ENCODE results near the gene BLOC1S1. TPM values are rescaled to one million over a fixed set of nuclear protein-coding genes. Genes with fewer than 3 reads are reported as not detected.

Gene BLOC1S1
- total RNA-seq, 2 donors from 2014 or later, result 41.1 to 42.0 TPM

DNA sequence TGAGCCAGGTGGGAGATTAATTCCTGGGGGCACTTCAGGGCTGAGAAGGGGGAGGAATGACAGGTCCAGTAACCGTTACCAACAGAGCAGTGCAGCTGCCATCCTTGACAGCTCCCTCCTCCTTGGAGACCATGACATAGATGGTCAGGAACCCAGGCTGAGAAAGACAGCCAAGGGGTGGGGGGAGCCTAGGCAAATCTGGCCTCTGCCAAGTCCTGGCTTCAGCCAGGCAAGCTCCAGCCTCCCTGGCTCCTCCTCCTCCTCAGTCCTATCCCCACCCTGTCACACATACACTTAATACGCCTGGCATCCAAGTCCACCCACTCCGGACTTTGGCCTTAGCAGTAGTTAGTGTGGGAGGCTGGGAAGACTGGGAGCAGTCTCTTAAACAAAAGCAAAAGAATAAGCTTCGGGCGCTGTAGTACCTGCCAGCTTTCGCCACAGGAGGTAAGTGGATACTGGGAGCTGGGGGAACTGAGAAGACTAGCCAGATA is 4.3 kb downstream of the BLOC1S1 start, which contains the start of gene RDH5:
RDH5 (plus strand) TSS at position 323 of the 494 bp plus-strand sequence. CDS start 792 bp downstream, outside the sequence.
- Mint-ChIP-seq H3K27ac (peak within 1 kb of the TSS; percentile 14), H3K4me3 (no peak within 1 kb of the TSS), H3K36me3 (ENCODE audit: low read depth) (no peaks in the 10 kb centered on the region), H3K4me1 (peaks cover 25% of the 10 kb centered on the region), H3K27me3 (no peaks in the 10 kb centered on the region)
- DNase-seq, result no peak
- ATAC-seq, result no peak
- no peaks in the 10 kb centered on the region for H3K9me3 ChIP-seq (ENCODE audit: control insufficient read depth, low read length, poor library complexity, severe bottlenecking)

DNA sequence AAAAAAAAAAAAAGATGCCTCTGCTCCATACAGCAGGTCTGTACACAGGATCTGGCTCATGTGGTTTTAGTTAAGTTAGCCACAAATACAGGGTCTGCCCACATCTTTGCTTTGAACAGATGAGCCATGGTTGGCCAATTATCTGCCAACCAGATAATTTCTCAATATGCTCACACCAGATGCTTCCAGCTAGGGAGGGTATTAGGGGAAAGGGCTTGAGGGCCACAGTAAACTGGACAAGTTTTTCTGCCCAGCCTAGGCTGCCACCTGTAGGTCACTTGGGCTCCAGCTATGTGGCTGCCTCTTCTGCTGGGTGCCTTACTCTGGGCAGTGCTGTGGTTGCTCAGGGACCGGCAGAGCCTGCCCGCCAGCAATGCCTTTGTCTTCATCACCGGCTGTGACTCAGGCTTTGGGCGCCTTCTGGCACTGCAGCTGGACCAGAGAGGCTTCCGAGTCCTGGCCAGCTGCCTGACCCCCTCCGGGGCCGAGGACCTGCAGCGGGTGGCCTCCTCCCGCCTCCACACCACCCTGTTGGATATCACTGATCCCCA is 5.1 kb downstream of the BLOC1S1 start:
- DNase-seq (no peak), ATAC-seq (no peak)
- H3K4me1 Mint-ChIP-seq, result peaks cover 24% of the 10 kb centered on the region
- no peaks in the 10 kb centered on the region for H3K36me3 Mint-ChIP-seq (ENCODE audit: low read depth)
- H3K4me3 Mint-ChIP-seq, result peak overlapping the region; percentile 25
- peak overlapping the region; percentile 14 for H3K27ac Mint-ChIP-seq
- H3K27me3 Mint-ChIP-seq, result no peaks in the 10 kb centered on the region
- H3K9me3 ChIP-seq (ENCODE audit: control insufficient read depth, low read length, poor library complexity, severe bottlenecking), result no peaks in the 10 kb centered on the region

DNA sequence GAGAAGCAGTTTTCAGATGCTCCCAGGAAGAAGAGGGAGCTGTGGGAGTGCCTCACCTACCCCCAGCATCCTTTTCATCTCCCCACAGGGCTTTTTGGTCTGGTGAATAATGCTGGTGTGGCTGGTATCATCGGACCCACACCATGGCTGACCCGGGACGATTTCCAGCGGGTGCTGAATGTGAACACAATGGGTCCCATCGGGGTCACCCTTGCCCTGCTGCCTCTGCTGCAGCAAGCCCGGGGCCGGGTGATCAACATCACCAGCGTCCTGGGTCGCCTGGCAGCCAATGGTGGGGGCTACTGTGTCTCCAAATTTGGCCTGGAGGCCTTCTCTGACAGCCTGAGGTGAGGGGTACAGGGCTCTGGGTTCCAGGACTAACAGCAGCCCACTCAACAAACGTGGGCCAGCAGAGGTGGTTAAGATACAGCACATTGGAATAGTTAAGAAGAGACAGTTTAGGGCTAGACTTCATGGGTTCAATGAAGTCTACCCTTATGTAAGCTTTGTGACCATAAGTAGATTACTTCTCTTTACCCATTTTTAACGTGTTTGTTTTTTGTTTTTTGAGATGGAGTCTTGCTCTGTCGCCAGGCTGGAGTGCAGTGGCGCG is 5.9 kb downstream of the BLOC1S1 start:
- Mint-ChIP-seq H3K27ac (no peak overlapping the region), H3K27me3 (no peaks in the 10 kb centered on the region), H3K4me1 (peaks cover 25% of the 10 kb centered on the region), H3K36me3 (ENCODE audit: low read depth) (no peaks in the 10 kb centered on the region), H3K4me3 (peak overlapping the region; percentile 25)
- no peaks in the 10 kb centered on the region for H3K9me3 ChIP-seq (ENCODE audit: control insufficient read depth, low read length, poor library complexity, severe bottlenecking)
- ATAC-seq (no peak), DNase-seq (no peak)

DNA sequence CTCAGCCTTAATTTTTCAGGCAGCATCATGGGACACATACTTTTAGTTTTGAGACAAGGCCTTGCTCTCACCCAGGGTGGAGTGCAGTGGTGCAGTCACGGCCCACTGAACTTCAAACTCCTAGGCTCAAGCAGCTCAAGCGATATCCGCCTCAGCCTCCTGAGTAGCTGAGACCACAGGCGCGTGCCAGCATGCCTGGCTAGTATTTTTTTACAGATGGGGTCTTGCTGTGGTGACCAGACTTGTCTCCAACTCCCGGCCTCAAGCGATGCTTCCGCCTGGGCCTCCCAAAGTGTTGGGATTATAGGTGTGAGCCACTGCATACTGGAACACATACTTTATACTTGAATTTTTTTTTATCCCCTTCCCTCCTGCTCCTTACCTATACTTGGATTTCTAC is 7.1 kb downstream of the BLOC1S1 start:
- H3K4me3 Mint-ChIP-seq, result no peak overlapping the region
- peak overlapping the region; percentile 62 for H3K27ac Mint-ChIP-seq
- H3K27me3 Mint-ChIP-seq, result no peaks in the 10 kb centered on the region
- peaks cover 29% of the 10 kb centered on the region for H3K4me1 Mint-ChIP-seq
- DNase-seq, result no peak
- no peaks in the 10 kb centered on the region for H3K9me3 ChIP-seq (ENCODE audit: control insufficient read depth, low read length, poor library complexity, severe bottlenecking)
- no peak for ATAC-seq
- no peaks in the 10 kb centered on the region for H3K36me3 Mint-ChIP-seq (ENCODE audit: low read depth)

DNA sequence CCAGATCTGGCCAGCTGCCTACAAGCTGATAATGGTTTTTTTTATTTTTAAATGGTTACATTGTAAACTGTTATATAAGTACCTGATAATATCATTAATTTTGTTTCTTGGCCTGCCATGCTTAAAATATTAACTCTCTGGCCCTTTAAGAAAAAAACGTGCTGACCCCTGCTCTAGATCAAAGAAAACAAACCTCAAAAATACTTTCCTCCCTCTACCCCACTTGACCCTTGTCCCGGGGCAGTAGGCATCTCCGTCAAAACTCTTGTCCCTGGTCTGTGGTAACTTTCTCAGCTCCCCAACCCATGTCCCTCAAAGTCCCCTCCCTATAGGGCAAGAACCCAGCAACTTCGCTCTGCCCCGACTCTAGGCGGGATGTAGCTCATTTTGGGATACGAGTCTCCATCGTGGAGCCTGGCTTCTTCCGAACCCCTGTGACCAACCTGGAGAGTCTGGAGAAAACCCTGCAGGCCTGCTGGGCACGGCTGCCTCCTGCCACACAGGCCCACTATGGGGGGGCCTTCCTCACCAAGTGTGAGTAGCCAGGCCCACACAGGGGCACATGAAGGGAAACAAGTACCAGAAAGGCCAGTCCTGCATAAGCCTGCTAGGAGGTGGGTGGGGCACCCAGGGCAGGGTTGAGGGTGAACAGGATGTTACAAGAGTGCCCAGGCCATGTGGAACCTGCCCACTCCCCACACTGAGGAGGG is 7.8 kb downstream of the BLOC1S1 start:
- no peaks in the 10 kb centered on the region for H3K9me3 ChIP-seq (ENCODE audit: control insufficient read depth, low read length, poor library complexity, severe bottlenecking)
- no peaks in the 10 kb centered on the region for H3K36me3 Mint-ChIP-seq (ENCODE audit: low read depth)
- no peak for DNase-seq
- no peak for ATAC-seq
- H3K4me3 Mint-ChIP-seq, result no peak overlapping the region
- peak overlapping the region; percentile 62 for H3K27ac Mint-ChIP-seq
- no peaks in the 10 kb centered on the region for H3K27me3 Mint-ChIP-seq
- peaks cover 23% of the 10 kb centered on the region for H3K4me1 Mint-ChIP-seq

DNA sequence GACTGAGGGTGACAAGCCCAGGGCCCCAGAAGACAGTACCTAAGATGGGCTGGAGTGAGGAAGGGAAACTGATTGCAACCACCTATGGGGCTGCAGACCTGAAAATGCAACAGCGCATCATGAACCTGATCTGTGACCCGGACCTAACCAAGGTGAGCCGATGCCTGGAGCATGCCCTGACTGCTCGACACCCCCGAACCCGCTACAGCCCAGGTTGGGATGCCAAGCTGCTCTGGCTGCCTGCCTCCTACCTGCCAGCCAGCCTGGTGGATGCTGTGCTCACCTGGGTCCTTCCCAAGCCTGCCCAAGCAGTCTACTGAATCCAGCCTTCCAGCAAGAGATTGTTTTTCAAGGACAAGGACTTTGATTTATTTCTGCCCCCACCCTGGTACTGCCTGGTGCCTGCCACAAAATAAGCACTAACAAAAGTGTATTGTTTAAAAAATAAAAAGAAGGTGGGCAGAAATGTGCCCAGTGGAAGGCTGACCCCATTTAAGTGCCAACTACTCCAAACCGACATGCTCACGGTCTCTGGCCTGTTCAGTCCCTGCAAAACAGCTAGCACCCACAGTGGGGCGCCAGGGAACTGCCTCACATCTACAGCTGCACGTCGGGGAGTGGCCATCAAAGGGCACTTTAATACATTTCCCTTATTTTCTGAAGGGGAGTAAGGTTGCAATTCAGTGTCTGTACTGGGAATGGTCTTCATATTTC is 8.5 kb downstream of the BLOC1S1 start:
- peak; percentile 43 to 55 (median 49) for DNase-seq
- Mint-ChIP-seq H3K27ac (peak overlapping the region; percentile 70), H3K4me1 (peaks cover 23% of the 10 kb centered on the region), H3K27me3 (no peaks in the 10 kb centered on the region), H3K36me3 (ENCODE audit: low read depth) (no peaks in the 10 kb centered on the region), H3K4me3 (peak overlapping the region; percentile 21)
- ATAC-seq, result peak; percentile 72
- no peaks in the 10 kb centered on the region for H3K9me3 ChIP-seq (ENCODE audit: control insufficient read depth, low read length, poor library complexity, severe bottlenecking)

DNA sequence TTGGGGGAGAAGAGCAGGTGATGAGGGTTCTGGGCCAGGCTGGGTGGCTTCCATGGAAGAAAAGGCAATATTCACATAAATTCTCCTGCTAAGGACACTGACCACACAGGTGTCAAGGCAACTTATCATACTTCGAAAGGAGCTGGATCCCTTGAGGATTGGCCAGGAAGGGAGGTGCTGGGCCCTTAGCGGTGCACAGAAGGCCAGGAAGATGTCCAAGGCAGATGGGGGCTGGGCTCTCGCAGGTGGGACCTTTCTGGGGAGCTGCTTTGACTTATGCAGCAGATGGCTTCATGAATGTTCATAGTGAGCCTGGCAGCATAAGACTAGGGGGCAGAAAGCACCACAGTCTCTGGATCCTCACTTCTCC is 9.1 kb downstream of the BLOC1S1 start:
- H3K4me3 Mint-ChIP-seq, result peak overlapping the region; percentile 21
- peaks cover 28% of the 10 kb centered on the region for H3K4me1 Mint-ChIP-seq
- H3K27ac Mint-ChIP-seq, result peak overlapping the region; percentile 70
- DNase-seq (no peak), ATAC-seq (no peak)
- no peaks in the 10 kb centered on the region for H3K9me3 ChIP-seq (ENCODE audit: control insufficient read depth, low read length, poor library complexity, severe bottlenecking)
- no peaks in the 10 kb centered on the region for H3K27me3 Mint-ChIP-seq
- no peaks in the 10 kb centered on the region for H3K36me3 Mint-ChIP-seq (ENCODE audit: low read depth)

DNA sequence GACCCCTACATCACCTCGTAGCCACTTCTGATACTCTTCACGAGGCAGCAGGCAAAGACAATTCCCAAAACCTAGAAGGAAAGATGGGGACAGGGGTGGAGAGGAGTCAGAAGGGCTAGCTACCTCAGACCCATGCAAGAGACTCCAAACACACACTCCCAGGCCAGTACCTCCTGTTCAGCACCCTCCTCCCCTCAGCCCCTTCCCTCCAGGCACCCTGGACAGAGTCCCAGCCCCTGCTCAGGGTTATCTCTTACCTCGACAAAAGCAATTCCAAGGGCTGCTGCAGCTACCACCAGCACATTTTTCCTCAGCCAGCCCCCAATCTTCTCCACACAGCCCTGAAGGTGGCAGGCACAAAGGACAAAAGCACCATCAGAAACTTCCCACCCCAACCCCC is 9.7 kb downstream of the BLOC1S1 start:
- no peaks in the 10 kb centered on the region for H3K27me3 Mint-ChIP-seq
- H3K4me1 Mint-ChIP-seq, result peaks cover 34% of the 10 kb centered on the region
- DNase-seq (no peak), ATAC-seq (no peak)
- no peaks in the 10 kb centered on the region for H3K36me3 Mint-ChIP-seq (ENCODE audit: low read depth)
- H3K4me3 Mint-ChIP-seq, result no peak overlapping the region
- peak overlapping the region; percentile 70 for H3K27ac Mint-ChIP-seq
- no peaks in the 10 kb centered on the region for H3K9me3 ChIP-seq (ENCODE audit: control insufficient read depth, low read length, poor library complexity, severe bottlenecking)

DNA sequence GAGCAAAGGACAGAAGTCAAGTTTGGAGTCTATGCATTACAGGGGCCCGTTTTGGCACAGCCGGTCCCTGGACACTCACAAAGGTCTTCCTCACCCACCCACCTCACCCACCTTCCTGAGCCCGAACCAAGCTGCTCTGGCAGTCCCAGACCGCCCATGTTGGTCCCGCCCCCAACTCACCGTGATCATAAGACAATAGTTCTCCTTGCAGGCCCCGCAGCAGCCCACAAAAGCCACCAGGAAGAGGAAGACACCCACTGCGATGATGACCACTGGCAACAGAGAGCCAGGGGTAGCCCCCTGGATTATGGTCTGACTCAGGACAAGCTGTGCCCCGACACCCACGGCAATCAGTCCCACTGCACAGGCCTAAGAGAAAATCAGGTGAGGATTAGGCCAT is 11.1 kb downstream of the BLOC1S1 start:
- H3K4me1 Mint-ChIP-seq, result peaks cover 37% of the 10 kb centered on the region
- H3K9me3 ChIP-seq (ENCODE audit: control insufficient read depth, low read length, poor library complexity, severe bottlenecking), result no peaks in the 10 kb centered on the region
- DNase-seq (no peak), ATAC-seq (no peak)
- peak overlapping the region; percentile 89 for H3K4me3 Mint-ChIP-seq
- H3K27me3 Mint-ChIP-seq, result no peaks in the 10 kb centered on the region
- peak overlapping the region; percentile 89 for H3K27ac Mint-ChIP-seq
- no peaks in the 10 kb centered on the region for H3K36me3 Mint-ChIP-seq (ENCODE audit: low read depth)

DNA sequence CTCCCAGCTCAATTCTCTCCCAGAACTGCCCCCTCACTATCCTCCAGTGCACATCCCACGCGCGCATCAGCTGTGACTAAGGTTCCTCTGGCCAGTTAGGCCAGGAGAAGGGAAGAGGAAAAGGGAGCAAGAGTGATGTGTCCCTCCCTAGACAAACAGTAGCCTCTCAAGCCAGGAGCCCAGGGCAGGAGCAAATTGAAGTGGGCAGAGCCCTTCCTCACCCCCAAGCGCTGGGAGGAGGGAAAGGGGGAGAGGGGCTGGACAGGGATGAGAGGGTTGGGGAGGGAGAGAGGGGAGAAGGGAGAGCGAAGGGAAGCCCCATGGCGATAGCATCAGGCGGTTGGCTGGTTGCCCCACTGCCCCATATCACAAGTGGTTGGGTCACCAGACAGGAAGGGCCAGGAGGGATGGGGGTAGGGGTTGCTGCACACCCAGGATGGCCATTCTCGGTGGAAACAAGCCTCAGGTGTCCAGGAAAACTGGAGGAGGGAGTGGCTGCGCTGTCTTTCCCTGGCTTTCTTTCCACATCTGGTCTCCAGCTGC is 11.9 kb downstream of the BLOC1S1 start:
- H3K4me3 Mint-ChIP-seq, result peak overlapping the region; percentile 89
- no peaks in the 10 kb centered on the region for H3K36me3 Mint-ChIP-seq (ENCODE audit: low read depth)
- ATAC-seq (no peak), DNase-seq (no peak)
- peak overlapping the region; percentile 89 for H3K27ac Mint-ChIP-seq
- no peaks in the 10 kb centered on the region for H3K9me3 ChIP-seq (ENCODE audit: control insufficient read depth, low read length, poor library complexity, severe bottlenecking)
- H3K4me1 Mint-ChIP-seq, result peaks cover 37% of the 10 kb centered on the region
- no peaks in the 10 kb centered on the region for H3K27me3 Mint-ChIP-seq

DNA sequence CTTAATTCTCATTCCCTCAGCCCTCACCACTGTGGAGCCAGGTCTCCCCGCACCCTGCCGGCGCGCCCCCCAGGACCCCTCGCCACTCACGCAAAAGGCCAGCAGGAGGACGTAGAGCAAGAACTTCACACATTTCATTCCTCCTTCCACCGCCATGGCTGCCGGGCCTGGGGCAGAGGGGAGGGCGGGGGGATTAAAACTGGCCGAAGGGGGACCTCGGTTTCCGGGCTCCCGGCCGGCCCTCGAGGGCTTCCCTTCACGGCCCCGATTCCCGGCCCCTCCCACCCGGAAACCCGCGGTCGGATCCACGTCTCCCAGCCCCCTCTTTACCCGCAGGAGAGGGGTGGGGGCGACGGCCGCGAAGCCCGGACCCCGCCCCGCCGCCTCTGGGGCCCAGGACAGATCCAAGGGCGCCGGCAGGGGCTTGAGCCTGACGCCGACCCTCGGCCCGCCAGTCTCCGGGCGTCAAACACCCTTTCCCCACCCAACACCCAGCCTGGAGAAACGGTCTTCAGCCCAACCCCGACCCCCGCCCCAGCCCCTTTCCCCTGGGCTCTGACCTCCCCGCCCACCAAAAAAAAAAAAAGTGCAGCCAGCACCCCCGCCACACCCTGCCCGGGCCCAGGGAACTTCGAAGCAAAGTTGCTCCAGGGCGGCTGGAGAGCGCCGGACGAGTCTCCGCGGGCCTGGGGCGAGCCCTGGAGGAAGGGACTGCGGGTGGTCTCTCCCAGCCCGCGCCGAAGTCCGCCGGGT is 12.5 kb downstream of the BLOC1S1 start:
- H3K27ac Mint-ChIP-seq, result no peak overlapping the region
- DNase-seq, result no peak
- peak; percentile 3 for ATAC-seq
- no peaks in the 10 kb centered on the region for H3K36me3 Mint-ChIP-seq (ENCODE audit: low read depth)
- H3K4me1 Mint-ChIP-seq, result peaks cover 37% of the 10 kb centered on the region
- H3K9me3 ChIP-seq (ENCODE audit: control insufficient read depth, low read length, poor library complexity, severe bottlenecking), result no peaks in the 10 kb centered on the region
- peak overlapping the region; percentile 95 for H3K4me3 Mint-ChIP-seq
- no peaks in the 10 kb centered on the region for H3K27me3 Mint-ChIP-seq

DNA sequence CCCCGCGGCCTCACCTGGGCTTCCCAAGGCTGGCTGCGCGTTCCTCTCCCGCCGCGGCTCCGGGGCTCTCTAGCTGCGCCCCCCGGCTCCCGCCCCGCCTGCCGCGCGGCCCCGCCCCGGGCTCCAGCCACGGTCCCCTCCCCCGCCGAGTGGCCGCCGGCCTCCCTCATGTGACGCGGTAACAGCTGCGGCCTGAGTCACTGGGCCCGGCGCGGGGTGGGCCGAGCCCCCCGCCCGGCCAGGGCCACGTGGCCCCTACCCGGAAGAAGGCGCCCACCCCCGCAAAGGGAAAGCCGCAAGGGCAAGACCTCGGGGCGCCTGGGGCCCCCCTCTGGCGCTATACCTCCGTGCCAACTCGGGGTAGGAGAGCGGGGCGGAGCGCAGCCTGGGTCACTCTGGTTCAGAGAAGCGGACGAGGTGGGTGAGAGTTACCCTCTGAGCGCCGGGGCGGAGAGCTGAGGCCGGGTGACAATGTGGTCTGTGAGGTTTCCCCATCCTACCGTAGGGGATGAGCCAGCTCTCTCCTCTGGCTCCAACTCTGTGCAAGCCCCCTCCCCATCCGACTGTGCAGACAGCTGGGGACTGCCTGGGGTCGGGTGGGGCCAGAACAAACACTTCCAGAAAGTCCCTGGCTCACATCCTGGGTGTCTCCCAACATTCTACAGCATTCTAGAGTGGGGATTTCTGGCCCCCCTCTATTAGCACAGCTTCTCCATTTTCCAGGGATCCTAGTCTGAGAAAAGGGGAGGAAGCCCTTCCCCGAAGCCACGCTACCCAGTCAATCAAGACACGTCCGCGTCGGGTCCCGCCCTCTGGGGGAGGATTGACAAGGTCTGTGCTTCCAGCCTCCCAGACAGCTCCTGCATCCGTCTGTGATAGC is 13.3 kb downstream of the BLOC1S1 start, which contains the start of gene CD63:
CD63 (minus strand) TSS at position 71 of the 880 bp plus-strand sequence. CDS start 668 bp downstream, outside the sequence.
- Mint-ChIP-seq H3K4me1 (peaks cover 37% of the 10 kb centered on the region), H3K36me3 (ENCODE audit: low read depth) (no peaks in the 10 kb centered on the region), H3K27ac (peak within 1 kb of the TSS; percentile 97), H3K4me3 (peak within 1 kb of the TSS; percentile 95), H3K27me3 (no peaks in the 10 kb centered on the region)
- DNase-seq (peak; percentile 24 to 52 (median 45)), ATAC-seq (peak; percentile 60)
- no peaks in the 10 kb centered on the region for H3K9me3 ChIP-seq (ENCODE audit: control insufficient read depth, low read length, poor library complexity, severe bottlenecking)

Measured in T-helper 17 cell (primary cell).